HAP-1 (cell line): ENCODE results near the gene NOX1.
"Not testable (repeated sequence)": the region's sequence is repeated elsewhere in the genome, so short reads cannot be mapped to it uniquely, and the experiment has no call there.

Experiments used
- DNase-seq, 2 experiments: peaks; one replicate each; pipeline ENCODE4 v3.0.0-alpha.2; 2016 to 2020; ENCODE audit warnings: low spot score in 2 of 2
- H3K27me3 ChIP-seq: fragments of 250-450 bp; sonication (Bioruptor Pico); 2 replicates; pipeline ENCODE4 v1.5.1; 2020; ENCODE audit warnings: low read depth, mild to moderate bottlenecking, moderate library complexity
- H3K36me3 ChIP-seq: fragments of 250-450 bp; sonication (Bioruptor Pico); replicated peaks from 2 replicates; pipeline ENCODE4 v1.5.1; 2020; ENCODE audit warnings: mild to moderate bottlenecking
- H3K4me1 ChIP-seq: fragments of 250-450 bp; sonication (Bioruptor Pico); 2 replicates; pipeline ENCODE4 v1.5.1; 2020; ENCODE audit warnings: mild to moderate bottlenecking
- H3K4me3 ChIP-seq: fragments of 250-450 bp; sonication (Bioruptor Pico); 2 replicates; pipeline ENCODE4 v1.5.1; 2020; ENCODE audit warnings: mild to moderate bottlenecking, moderate library complexity
- H3K9me3 ChIP-seq: fragments of 250-450 bp; sonication (Bioruptor Pico); 2 replicates; pipeline ENCODE4 v1.5.1; 2020; ENCODE audit warnings: mild to moderate bottlenecking, moderate library complexity
- in situ Hi-C: fragments of 300-500 bp; cut with MboI; formaldehyde crosslinking; loops from 3 replicates; pipeline ENCODE4 v1.14.3; 2020; ENCODE audit warnings: low sequenced_read_pairs, inconsistent platforms, mixed read lengths

Gene NOX1

GRCh38 chrX:100863326-100863864 lies 10.8 kb downstream of the NOX1 start:
- no peaks in the 10 kb centered on the region for H3K4me1 ChIP-seq
- peaks cover 3% of the 10 kb centered on the region; the same call in 1 of the 2 replicates for H3K27me3 ChIP-seq
- H3K9me3 ChIP-seq, result no peaks in the 10 kb centered on the region
- in situ Hi-C loops, result no loop called here
- H3K4me3 ChIP-seq, result no peak overlapping the region
- H3K36me3 ChIP-seq, result no peaks in the 10 kb centered on the region
- DNase-seq, result no peak

DNA sequence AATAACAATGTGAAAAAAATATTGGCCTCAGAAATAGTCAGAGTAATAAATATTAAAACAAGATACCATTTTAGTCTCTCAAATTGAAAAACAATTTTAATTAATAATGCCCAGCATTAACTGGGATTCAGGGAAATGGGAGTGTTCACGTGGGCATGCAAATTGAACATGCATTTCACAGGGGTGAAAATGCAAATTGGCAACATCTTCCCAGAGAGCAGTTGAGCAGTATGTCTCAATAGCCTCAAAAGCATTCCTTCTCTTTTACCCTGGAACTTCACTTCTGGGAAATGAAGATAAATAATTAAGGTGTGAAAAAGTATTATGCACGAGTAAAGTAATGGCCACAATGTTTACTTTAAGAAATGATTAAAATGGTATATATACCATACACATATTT lies 21.3 kb downstream of the NOX1 start:
- no peaks in the 10 kb centered on the region for H3K36me3 ChIP-seq
- H3K4me3 ChIP-seq, result no peak overlapping the region
- no peaks in the 10 kb centered on the region for H3K4me1 ChIP-seq
- in situ Hi-C loops, result no loop called here
- H3K9me3 ChIP-seq, result no peaks in the 10 kb centered on the region
- H3K27me3 ChIP-seq, result no peaks in the 10 kb centered on the region
- no peak for DNase-seq

GRCh38 chrX:100850317-100850716 lies 23.8 kb downstream of the NOX1 start:
- H3K36me3 ChIP-seq, result no peaks in the 10 kb centered on the region
- H3K9me3 ChIP-seq, result no peaks in the 10 kb centered on the region
- no peaks in the 10 kb centered on the region for H3K27me3 ChIP-seq
- no peak for DNase-seq
- H3K4me1 ChIP-seq, result no peaks in the 10 kb centered on the region
- in situ Hi-C loops, result no loop called here
- no peak overlapping the region for H3K4me3 ChIP-seq

DNA sequence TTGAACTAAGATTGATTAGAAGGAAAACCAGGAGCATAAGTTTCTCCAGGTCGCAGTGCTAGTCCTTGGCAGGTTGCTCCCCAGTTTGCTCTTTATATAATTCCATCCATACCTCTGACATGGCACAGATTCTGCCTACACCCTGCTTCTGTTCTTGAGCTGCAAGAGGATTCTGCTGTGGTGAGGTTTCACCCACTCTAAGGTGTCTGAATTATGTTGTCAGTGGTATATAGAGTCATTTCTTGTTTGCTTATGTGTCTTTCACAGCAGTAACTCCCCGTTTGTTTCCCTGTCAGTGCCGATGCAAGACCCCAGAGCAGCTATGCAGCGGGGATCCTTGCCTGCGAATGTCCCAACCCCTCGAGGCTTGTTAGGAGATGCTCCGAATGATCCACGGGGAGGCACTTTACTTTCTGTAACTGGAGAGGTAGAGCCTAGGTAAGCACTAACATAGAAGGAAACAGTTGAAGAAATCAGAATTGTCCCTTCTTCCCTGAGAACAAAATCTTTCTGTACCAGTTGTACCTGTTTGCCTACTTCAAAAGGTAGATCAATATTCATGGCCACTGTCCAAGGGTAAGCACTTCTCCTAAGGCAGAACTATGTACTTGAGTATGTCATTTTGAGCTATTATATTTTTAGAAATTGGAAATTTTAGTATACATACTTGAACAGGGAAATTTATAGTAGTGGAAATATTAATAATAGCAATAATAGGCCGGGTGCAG lies 42.8 kb downstream of the NOX1 start:
- DNase-seq, result no peak
- H3K9me3 ChIP-seq, result no peaks in the 10 kb centered on the region
- no peaks in the 10 kb centered on the region for H3K4me1 ChIP-seq
- in situ Hi-C loops, result no loop called here
- H3K4me3 ChIP-seq, result no peak overlapping the region
- no peaks in the 10 kb centered on the region for H3K27me3 ChIP-seq
- H3K36me3 ChIP-seq, result peaks cover 74% of the 10 kb centered on the region

- no peaks in the 10 kb centered on the region for H3K9me3 ChIP-seq
- H3K4me1 ChIP-seq, result no peaks in the 10 kb centered on the region
- H3K4me3 ChIP-seq, result no peak overlapping the region
- H3K27me3 ChIP-seq, result no peaks in the 10 kb centered on the region
- H3K36me3 ChIP-seq, result peaks cover 76% of the 10 kb centered on the region
- in situ Hi-C loops, result no loop called here
- DNase-seq, result no peak
Measured at GRCh38 chrX:100830547-100830946, 43.6 kb downstream of the NOX1 start.

DNA sequence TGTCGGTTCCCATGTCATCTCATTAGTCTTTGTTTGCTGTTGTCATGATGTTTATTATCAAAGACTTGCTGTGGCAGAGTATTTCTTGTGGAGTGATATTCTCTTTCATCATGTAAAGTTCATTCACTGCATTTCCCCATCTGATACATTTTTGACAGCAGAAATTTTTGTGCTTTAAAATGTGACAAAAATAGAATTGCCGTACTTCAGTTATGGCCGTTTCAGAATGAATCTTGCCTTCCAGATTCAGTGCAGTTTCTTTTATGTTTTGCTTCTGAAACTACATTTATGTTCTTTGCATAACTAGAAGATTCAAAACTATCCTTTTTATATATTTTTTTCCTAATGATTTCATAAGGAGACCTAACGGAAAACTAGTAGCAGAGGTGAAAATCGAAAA lies 44.0 kb downstream of the NOX1 start:
- Histone ChIP-seq H3K9me3 (no peaks in the 10 kb centered on the region), H3K36me3 (peaks cover 77% of the 10 kb centered on the region), H3K27me3 (no peaks in the 10 kb centered on the region), H3K4me3 (no peak overlapping the region), H3K4me1 (no peaks in the 10 kb centered on the region)
- in situ Hi-C loops, result no loop called here
- DNase-seq, result no peak

GRCh38 chrX:100829730-100830129 lies 44.4 kb downstream of the NOX1 start:
- Histone ChIP-seq H3K9me3 (no peaks in the 10 kb centered on the region), H3K4me1 (no peaks in the 10 kb centered on the region), H3K4me3 (no peak overlapping the region), H3K36me3 (peaks cover 81% of the 10 kb centered on the region), H3K27me3 (no peaks in the 10 kb centered on the region)
- in situ Hi-C loops, result no loop called here
- DNase-seq, result no peak

GRCh38 chrX:100819837-100820666 lies 54.1 kb downstream of the NOX1 start, which contains the start of gene CSTF2:
TSS of gene CSTF2 (plus strand) at chrX:100820391. CDS start at chrX:100820417, 26 bp downstream.
- H3K4me1 ChIP-seq, result peaks cover 12% of the 10 kb centered on the region
- in situ Hi-C loops, result no loop called here
- H3K9me3 ChIP-seq, result no peaks in the 10 kb centered on the region
- H3K4me3 ChIP-seq, result peak within 1 kb of the TSS; percentile 67
- DNase-seq, result peak; percentile 86 to 92
- H3K27me3 ChIP-seq, result peaks cover 3% of the 10 kb centered on the region; the same call in 1 of the 2 replicates
- peaks cover 31% of the 10 kb centered on the region for H3K36me3 ChIP-seq

DNA sequence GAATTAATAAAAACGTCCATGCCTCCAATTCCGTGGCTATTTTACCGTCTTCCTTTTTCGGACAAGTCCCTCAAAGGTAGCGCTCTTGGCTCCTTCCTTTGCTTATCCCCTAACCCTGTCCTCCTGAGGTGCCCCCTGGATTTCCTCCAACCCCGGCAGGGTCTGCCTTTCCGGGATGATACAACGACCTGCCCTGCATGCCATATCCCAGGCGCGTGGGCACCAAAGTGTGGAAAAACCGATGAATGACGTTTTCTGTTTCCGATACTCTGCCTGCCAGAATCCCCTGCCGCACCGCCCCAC lies 54.7 kb downstream of the NOX1 start:
- in situ Hi-C loops, result no loop called here
- H3K4me3 ChIP-seq, result peak overlapping the region; percentile 67
- H3K9me3 ChIP-seq, result no peaks in the 10 kb centered on the region
- H3K4me1 ChIP-seq, result peaks cover 12% of the 10 kb centered on the region
- H3K27me3 ChIP-seq, result peaks cover 3% of the 10 kb centered on the region; the same call in 1 of the 2 replicates
- H3K36me3 ChIP-seq, result peaks cover 25% of the 10 kb centered on the region
- DNase-seq, result no peak

- in situ Hi-C loops, result no loop called here
- no peak overlapping the region for H3K4me3 ChIP-seq
- peaks cover 3% of the 10 kb centered on the region; the same call in 1 of the 2 replicates for H3K27me3 ChIP-seq
- H3K4me1 ChIP-seq, result peaks cover 12% of the 10 kb centered on the region
- peaks cover 6% of the 10 kb centered on the region for H3K36me3 ChIP-seq
- H3K9me3 ChIP-seq, result no peaks in the 10 kb centered on the region
- no peak for DNase-seq
Measured at GRCh38 chrX:100817340-100817739, 56.8 kb downstream of the NOX1 start.

DNA sequence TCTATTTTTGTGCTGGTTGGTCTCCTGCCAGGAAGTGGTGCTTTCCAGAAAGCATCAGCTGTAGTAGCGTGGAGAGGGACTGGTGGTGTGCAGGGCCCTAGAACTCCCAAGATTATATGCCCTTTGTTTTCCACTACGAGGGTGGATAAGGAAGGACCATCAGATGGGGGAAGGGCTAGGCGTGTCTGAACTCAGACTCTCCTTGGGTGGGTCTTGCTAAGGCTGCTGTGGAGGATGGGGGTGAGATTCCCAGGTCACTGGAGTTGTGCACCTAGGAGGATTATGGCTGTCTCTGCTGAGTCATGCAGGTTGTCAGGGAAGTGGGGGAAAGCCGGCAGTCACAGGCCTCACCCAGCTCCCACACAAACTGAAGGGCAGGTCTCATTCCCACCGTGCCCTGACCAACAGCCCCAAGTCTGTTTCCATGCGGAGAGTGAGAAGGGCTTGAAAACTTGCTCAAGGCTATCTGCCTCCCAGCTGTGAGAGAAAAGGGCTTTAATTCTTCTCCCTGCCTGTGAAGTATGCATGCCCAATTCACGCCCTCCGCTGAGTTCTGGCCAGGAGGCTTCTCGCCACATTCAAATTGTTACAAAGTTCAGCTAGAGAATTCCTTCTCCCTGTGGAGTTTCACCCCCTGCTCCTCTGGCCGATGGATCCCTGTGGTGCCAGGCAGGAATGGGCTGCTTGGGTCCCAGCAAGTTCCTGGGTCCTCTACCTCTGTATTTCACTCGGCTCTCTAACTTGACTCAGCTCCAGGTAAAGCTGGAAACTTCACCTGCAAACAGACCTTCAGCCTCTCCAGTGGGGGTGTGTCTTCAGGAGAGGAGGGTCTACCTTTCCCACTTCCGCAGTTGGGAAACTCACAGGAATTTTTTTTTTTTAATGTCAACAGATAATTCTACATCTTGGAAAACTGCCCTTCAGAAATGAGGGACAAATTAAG lies 61.7 kb downstream of the NOX1 start:
- no peak for DNase-seq
- no peaks in the 10 kb centered on the region for H3K9me3 ChIP-seq
- in situ Hi-C loops, result no loop called here
- peaks cover 13% of the 10 kb centered on the region for H3K27me3 ChIP-seq
- no peaks in the 10 kb centered on the region for H3K4me1 ChIP-seq
- H3K36me3 ChIP-seq, result no peaks in the 10 kb centered on the region
- H3K4me3 ChIP-seq, result no peak overlapping the region

- DNase-seq, H3K36me3 ChIP-seq, in situ Hi-C loops, H3K4me1 ChIP-seq, H3K4me3 ChIP-seq, H3K9me3 ChIP-seq: not testable (repeated sequence)
- peaks cover 12% of the 10 kb centered on the region; the same call in 1 of the 2 replicates for H3K27me3 ChIP-seq
Measured at GRCh38 chrX:100808265-100808664, 65.9 kb downstream of the NOX1 start.

DNA sequence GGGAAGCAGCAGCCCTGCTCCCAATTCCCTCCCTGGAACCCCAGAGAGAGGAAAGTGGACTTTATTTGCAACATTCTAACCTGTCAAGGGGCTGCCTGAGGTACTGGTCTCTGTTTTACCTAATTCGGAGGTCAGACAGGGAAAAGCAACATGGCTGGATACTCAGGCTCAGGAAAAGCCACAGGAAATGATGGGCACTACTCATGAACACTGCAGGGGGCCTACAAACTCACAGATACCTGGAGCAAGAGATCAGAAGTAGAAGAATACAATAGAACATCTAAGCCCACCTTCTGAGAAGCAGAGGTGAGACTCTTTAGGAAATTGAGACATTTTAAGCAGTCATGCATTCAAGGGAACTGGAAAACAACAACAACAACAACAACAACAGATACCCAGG lies 69.4 kb downstream of the NOX1 start:
- no peak for DNase-seq
- Histone ChIP-seq H3K36me3 (no peaks in the 10 kb centered on the region), H3K9me3 (no peaks in the 10 kb centered on the region), H3K27me3 (peaks cover 15% of the 10 kb centered on the region), H3K4me1 (no peaks in the 10 kb centered on the region), H3K4me3 (no peak overlapping the region)
- in situ Hi-C loops, result no loop called here
